GM18951 (cell line): ENCODE data around the gene ZNF143.

Experiments
- POLR2A ChIP-seq: IDR thresholded peaks from 4 replicates; pipeline ENCODE4 v1.6.1; 2011; ENCODE audit warnings: mild to moderate bottlenecking; ENCODE audit not compliant: insufficient read length, insufficient read depth; ENCODE audit errors: extremely low read depth
- in situ Hi-C: fragments of 300-500 bp; cut with MboI; formaldehyde crosslinking; loops from one replicate; pipeline ENCODE4 v1.12.0; 2022; ENCODE audit warnings: low sequenced_read_pairs, mixed read lengths, inconsistent platforms; ENCODE audit not compliant: unreplicated experiment

Gene ZNF143

GRCh38 chr11:9569588-9570164, 108.9 kb downstream of the ZNF143 start:
- no peak for TF ChIP-seq POLR2A
- in situ Hi-C loops, result no loop called here

DNA sequence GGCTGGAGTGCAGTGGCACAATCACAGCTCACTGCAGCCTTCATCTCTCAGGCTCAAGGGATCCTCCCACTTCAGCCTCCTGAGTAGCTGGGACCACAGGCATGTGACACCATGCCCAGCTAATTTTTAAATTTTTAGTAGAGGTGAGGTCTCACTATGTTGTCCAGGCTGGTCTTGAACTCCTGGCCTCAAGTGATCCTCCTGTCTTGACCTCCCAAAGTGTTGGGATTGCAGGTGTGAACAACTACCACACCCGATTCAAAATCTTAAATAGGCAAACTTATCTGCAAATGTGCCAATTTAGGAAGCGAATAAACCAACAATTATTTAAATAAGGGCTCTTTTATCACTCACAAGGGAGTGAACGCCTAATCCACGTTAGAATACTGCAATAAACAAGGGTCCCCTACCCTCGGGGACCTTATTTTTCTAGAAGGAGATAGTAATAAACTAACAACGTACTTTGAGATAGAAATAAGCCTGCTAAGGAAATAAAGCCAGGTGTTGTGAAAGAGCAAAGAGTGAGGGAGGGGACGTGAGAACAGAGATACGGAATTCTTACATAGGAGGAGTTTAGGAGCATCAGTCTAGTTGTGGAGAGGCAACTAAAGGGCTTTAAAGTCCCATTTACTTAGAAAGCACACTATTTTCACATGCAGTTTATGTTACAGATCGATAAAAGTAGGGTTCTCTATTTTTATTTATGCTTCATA, 109.7 kb downstream of the ZNF143 start:
- no peak for TF ChIP-seq POLR2A
- in situ Hi-C loops, result no loop called here

DNA sequence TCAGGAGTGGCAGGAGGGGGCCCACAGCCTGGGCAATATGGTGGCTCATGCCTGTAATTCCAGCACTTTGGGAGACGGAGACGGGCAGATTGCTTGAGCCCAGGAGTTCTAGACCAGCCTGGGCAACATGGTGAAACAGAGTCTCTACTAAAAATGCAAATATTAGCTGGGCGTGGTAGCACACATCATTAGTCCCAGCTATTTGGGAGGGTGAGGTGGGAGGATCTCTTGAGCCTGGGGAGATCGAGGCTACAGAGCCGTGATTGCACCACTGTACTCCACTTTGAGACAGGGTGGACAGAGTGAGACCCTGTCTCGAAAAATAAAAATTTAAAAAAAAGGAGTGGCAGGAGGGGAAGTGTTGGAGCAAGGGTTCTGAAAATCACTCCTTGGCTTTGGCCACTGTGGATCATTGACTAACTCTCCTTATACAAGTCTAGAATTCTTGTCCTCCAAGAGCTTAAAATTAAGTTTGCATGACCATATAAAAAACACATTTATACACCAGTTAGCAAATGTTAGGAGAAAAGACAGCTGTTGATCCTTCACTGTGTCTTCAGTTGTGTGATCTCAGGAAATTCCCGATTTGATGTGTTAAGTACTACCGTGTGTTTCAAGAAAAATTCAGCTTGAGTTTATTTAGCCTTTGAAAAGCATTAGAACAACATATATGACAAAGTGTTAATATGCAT, 110.4 kb downstream of the ZNF143 start:
- no peak for TF ChIP-seq POLR2A
- in situ Hi-C loops, result no loop called here

DNA sequence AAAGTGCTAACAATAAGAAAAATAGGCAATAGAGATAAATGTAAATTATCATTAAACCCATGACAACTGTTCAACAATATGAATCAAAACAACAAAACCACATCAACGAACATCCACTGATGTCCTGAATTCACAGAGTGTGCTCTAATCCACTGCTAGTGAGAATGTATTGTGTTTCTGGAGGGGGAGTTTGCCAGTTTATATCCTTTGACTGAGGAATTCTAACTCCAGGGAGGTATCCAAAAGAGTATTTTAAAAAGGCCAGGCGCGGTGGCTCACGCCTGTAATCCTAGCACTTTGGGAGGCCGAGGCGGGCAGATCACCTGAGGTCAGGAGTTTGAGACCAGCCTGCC, 110.9 kb downstream of the ZNF143 start:
- TF ChIP-seq POLR2A, result no peak
- in situ Hi-C loops, result no loop called here

DNA sequence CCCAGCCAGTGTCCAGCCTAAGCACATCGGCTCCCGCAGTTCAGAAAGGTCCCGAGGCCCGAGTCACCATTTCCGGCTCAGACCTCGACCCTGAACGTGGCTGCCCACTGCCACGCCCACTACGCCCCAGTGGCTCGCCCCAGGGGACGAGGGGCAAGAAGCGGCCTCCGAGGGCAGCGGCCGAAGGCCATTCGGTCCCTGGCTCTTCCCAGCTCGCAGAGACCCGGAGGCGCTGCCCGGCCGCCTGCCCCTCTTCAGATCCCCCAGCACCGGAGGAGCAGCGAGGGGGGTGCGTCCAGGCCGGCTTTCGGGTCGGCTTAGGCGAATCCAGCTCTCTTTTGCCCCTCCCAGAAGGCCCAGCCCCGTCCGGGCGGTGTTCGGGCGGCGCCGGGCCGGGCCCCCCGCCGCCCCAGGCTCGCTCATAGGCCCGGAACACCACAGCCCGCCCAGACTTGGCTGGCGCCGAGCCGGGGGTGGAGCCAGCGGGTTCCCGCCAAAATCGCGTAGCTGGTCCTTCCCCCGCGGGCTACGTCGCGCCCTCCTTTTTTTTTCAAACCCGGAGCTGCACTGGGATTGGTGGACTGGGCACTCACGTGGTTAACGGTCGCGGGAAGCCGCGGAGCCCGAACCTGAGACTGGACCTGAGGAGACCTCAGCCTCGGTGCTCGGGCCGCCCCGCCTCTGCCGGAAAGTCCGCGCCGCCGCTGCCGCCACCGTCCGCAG, 112.4 kb downstream of the ZNF143 start, which contains the start of gene WEE1:
Gene WEE1 (plus strand): TSS at position 619 of the 723 bp plus-strand sequence. CDS start 264 bp downstream, outside the sequence.
- in situ Hi-C loops, result no loop called here
- peak; percentile 63 for TF ChIP-seq POLR2A

DNA sequence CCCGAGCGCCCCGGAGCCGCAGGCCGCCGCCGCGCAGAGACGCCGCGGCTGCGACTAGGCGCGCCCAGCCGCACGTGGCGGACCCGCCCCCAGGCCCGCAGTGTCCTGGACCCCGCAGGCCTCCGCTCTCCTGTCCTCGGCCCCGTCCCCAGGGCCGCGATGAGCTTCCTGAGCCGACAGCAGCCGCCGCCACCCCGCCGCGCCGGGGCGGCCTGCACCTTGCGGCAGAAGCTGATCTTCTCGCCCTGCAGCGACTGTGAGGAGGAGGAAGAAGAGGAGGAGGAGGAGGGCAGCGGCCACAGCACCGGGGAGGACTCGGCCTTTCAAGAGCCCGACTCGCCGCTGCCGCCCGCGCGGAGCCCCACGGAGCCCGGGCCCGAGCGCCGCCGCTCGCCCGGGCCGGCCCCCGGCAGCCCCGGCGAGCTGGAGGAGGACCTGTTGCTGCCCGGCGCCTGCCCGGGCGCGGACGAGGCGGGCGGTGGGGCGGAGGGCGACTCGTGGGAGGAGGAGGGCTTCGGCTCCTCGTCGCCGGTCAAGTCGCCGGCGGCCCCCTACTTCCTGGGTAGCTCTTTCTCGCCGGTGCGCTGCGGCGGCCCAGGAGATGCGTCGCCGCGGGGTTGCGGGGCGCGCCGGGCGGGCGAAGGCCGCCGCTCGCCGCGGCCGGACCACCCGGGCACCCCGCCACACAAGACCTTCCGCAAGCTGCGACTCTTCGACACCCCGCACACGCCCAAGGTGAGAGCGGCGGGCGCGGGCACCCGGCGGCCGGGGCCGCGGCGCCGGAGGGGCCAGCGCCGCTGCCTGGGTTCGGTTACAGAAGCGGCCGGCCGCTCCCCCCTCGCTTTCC, 113.2 kb downstream of the ZNF143 start:
- TF ChIP-seq POLR2A, result peak; percentile 20
- in situ Hi-C loops, result no loop called here

DNA sequence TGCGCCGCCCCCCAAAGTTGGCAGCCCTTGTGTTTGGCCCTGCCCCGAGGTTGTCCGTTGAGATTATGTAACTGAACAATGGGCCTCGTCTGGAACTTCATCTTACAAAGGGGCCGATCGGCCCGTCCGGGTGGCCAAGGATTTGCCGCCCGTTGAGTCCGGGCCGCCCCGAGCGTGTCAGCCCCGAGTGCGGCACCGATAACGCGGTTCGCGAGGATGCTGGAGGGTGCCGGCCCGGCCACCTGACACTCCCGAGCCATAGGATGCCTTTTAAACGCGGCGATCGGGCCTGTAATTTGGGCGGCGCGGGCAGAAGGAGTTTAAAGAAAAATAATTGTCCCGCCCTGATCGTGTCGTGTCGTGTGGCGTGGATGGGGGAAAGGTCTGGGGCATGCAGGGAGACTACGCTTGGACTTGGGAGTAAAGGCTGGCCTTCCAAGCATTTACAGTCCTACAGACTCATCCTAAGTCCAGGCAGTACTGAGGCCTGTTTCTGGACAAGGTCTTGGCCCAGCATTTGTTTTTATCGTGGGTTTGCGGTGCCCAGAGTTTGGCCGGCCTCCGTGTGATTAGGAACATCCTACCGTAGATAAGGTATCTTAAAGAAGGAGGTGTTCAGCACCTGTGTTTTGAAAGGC, 113.9 kb downstream of the ZNF143 start:
- TF ChIP-seq POLR2A, result no peak
- in situ Hi-C loops, result no loop called here

- in situ Hi-C loops, result no loop called here
- no peak for TF ChIP-seq POLR2A
Measured at GRCh38 chr11:9575260-9576240, 114.7 kb downstream of the ZNF143 start.

GRCh38 chr11:9576701-9577381, 116.0 kb downstream of the ZNF143 start:
- TF ChIP-seq POLR2A, result no peak
- in situ Hi-C loops, result no loop called here

GRCh38 chr11:9577556-9577955, 116.7 kb downstream of the ZNF143 start:
- TF ChIP-seq POLR2A, result no peak
- in situ Hi-C loops, result no loop called here
